ENCODE results near the gene FDXR.
A peak's percentile ranks its signal among the peaks of the same experiment; 100 is the strongest.

Gene FDXR

DNA sequence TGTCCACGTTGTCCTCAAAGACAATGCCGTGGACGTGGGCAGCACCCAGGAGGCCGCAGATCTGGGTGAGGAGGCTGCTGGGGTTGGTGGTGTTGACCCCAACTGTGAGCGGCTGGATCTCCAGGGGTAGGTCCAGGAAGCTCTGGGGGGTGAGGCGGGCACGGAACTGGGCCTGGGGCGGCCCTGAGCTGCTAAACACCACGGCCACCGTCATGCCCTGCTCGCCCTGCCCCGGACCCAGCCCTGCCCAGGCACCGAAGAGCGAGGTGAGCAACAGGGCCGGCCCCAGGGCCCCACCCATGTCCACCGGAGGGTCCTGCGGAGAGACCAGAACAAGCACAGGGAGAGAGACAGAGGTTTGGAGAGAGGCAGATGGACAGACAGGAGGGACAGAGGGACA, 18.0 kb downstream of the FDXR start:
- no peak for DNase-seq
- Histone ChIP-seq H3K27me3 (replicated peaks; ENCODE audit: insufficient read depth, low read length) (peaks cover 55% of the 10 kb centered on the region), H4K20me1 (ENCODE audit: insufficient read depth, low read length) (no peaks in the 10 kb centered on the region)

DNA sequence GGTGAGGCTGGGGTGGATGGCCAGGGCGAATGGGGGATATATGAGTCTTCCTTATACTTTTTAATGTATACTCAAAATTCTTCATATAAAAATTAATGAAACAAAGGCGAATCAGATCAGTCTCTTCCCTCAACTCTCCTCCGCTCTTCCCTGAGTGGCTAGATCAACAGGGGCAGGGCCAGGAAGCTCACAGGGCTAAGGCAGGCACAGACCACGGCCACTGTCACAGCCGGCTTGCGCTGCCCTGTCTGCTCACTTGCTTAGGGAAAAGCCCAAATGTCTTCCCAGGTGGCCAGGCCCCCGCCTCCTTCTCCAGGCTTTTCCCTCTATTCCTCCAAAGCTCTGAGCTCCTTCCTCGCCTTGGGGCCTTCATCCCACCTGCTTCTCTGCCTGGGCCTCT, 19.1 kb downstream of the FDXR start:
- H3K9me2 ChIP-seq (replicated peaks; ENCODE audit: insufficient read depth, low read length), result no peaks in the 10 kb centered on the region
- no peak overlapping the region for H3K27ac ChIP-seq (ENCODE audit: low read length)
- H3K4me2 ChIP-seq (ENCODE audit: low read depth, low read length), result no peak overlapping the region
- no peaks in the 10 kb centered on the region for H3K79me2 ChIP-seq (ENCODE audit: low read length)
- no peaks in the 10 kb centered on the region for H3K9me3 ChIP-seq (replicated peaks; ENCODE audit: insufficient read depth, low read length)
- H3K4me1 ChIP-seq (ENCODE audit: low read length), result 0 out of 2 replicates have a peak, but pooled peaks cover 4% of the 10 kb centered on the region
- peaks cover 45% of the 10 kb centered on the region for H3K27me3 ChIP-seq (replicated peaks; ENCODE audit: insufficient read depth, low read length)
- no peaks in the 10 kb centered on the region for H3F3A ChIP-seq (ENCODE audit: insufficient read depth, low read length)
- no peaks in the 10 kb centered on the region for H3K36me3 ChIP-seq (replicated peaks; ENCODE audit: insufficient read depth, low read length)
- no peaks in the 10 kb centered on the region for H4K20me1 ChIP-seq (ENCODE audit: insufficient read depth, low read length)
- TF ChIP-seq, protein P1, sequence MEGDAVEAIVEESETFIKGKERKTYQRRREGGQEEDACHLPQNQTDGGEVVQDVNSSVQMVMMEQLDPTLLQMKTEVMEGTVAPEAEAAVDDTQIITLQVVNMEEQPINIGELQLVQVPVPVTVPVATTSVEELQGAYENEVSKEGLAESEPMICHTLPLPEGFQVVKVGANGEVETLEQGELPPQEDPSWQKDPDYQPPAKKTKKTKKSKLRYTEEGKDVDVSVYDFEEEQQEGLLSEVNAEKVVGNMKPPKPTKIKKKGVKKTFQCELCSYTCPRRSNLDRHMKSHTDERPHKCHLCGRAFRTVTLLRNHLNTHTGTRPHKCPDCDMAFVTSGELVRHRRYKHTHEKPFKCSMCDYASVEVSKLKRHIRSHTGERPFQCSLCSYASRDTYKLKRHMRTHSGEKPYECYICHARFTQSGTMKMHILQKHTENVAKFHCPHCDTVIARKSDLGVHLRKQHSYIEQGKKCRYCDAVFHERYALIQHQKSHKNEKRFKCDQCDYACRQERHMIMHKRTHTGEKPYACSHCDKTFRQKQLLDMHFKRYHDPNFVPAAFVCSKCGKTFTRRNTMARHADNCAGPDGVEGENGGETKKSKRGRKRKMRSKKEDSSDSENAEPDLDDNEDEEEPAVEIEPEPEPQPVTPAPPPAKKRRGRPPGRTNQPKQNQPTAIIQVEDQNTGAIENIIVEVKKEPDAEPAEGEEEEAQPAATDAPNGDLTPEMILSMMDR (IDR thresholded peaks at IDR 0.05; ENCODE audit: low read length), result no peak
- TF ChIP-seq EZH2 (optimal IDR thresholded peaks at IDR 0.05; ENCODE audit: low read depth, low read length), result no peak
- no peak for TF ChIP-seq EZH2phosphoT487 (IDR thresholded peaks at IDR 0.05; ENCODE audit: low read length)
- no peak overlapping the region for H3K4me3 ChIP-seq (ENCODE audit: low read length)
- H2AFZ ChIP-seq (ENCODE audit: low read length), result no peak overlapping the region
- no peak for DNase-seq
- no peak overlapping the region for H3K9ac ChIP-seq (ENCODE audit: low read length)

More for the DNA sequence above, 18.0 kb downstream of the FDXR start:
- Histone ChIP-seq H3K4me1 (ENCODE audit: low read length) (0 out of 2 replicates have a peak, but pooled peaks cover 4% of the 10 kb centered on the region), H3K9me2 (replicated peaks; ENCODE audit: insufficient read depth, low read length) (no peaks in the 10 kb centered on the region), H3K27ac (ENCODE audit: low read length) (no peak overlapping the region), H3K9me3 (replicated peaks; ENCODE audit: insufficient read depth, low read length) (no peaks in the 10 kb centered on the region), H3K36me3 (replicated peaks; ENCODE audit: insufficient read depth, low read length) (no peaks in the 10 kb centered on the region), H3K79me2 (ENCODE audit: low read length) (no peaks in the 10 kb centered on the region), H3F3A (ENCODE audit: insufficient read depth, low read length) (no peaks in the 10 kb centered on the region), H3K4me2 (ENCODE audit: low read depth, low read length) (no peak overlapping the region), H3K9ac (ENCODE audit: low read length) (no peak overlapping the region), H3K4me3 (ENCODE audit: low read length) (no peak overlapping the region), H2AFZ (ENCODE audit: low read length) (no peak overlapping the region)
- TF ChIP-seq, protein P1 (IDR thresholded peaks at IDR 0.05; ENCODE audit: low read length), result no peak
- TF ChIP-seq EZH2 (optimal IDR thresholded peaks at IDR 0.05; ENCODE audit: low read depth, low read length) (no peak), EZH2phosphoT487 (IDR thresholded peaks at IDR 0.05; ENCODE audit: low read length) (no peak)

DNA sequence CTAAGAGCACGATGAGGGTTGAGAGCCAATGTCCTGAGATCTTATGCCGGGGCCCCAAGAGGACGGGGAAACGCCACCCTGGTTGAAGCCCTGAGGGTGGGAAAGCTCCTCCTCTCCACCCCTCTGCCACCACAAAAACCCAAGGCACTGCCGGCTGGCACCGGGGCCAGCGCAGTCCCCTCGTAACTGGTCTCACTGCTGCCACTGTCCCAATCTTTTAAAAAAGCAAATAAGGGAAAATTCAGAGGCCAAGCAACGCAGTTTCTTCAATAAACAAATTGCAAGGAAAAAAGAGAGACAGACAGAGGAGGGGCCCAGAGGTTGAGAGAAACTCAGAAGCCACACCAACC, 19.8 kb downstream of the FDXR start:
- Histone ChIP-seq H4K20me1 (ENCODE audit: insufficient read depth, low read length) (no peaks in the 10 kb centered on the region), H2AFZ (ENCODE audit: low read length) (peak overlapping the region; percentile 84), H3K4me3 (ENCODE audit: low read length) (peak overlapping the region; percentile 73), H3K9me2 (replicated peaks; ENCODE audit: insufficient read depth, low read length) (no peaks in the 10 kb centered on the region), H3K36me3 (replicated peaks; ENCODE audit: insufficient read depth, low read length) (no peaks in the 10 kb centered on the region), H3K4me1 (ENCODE audit: low read length) (0 out of 2 replicates have a peak, but pooled peaks cover 4% of the 10 kb centered on the region), H3K9me3 (replicated peaks; ENCODE audit: insufficient read depth, low read length) (no peaks in the 10 kb centered on the region), H3K27ac (ENCODE audit: low read length) (no peak overlapping the region), H3K27me3 (replicated peaks; ENCODE audit: insufficient read depth, low read length) (peaks cover 43% of the 10 kb centered on the region), H3K4me2 (ENCODE audit: low read depth, low read length) (peak overlapping the region; percentile 80), H3K79me2 (ENCODE audit: low read length) (no peaks in the 10 kb centered on the region), H3F3A (ENCODE audit: insufficient read depth, low read length) (no peaks in the 10 kb centered on the region), H3K9ac (ENCODE audit: low read length) (peak overlapping the region; percentile 36; the same call in 1 of the 2 replicates)
- no peak for DNase-seq
- TF ChIP-seq EZH2 (optimal IDR thresholded peaks at IDR 0.05; ENCODE audit: low read depth, low read length), result no peak
- no peak for TF ChIP-seq EZH2phosphoT487 (IDR thresholded peaks at IDR 0.05; ENCODE audit: low read length)
- TF ChIP-seq, protein P1 (IDR thresholded peaks at IDR 0.05; ENCODE audit: low read length), result no peak

Measured in MM.1S (cell line).